Trophoblast cell (in vitro differentiated cells and primary cell): ENCODE results near the gene UTY.

ENCODE experiments used
- DNase-seq, 2 donors: peaks; one replicate each; pipeline ENCODE4 v3.0.0-alpha.2; 2016
- H2AFZ ChIP-seq: 2 replicates; pipeline ENCODE4 v1.6.1; 2013; ENCODE audit warnings: low read length, moderate library complexity, mild to moderate bottlenecking; ENCODE audit not compliant: insufficient read depth, poor library complexity
- H2AK5ac ChIP-seq: 2 replicates; pipeline ENCODE4 v1.6.1; 2013; ENCODE audit warnings: mild to moderate bottlenecking, low read length
- H2BK120ac ChIP-seq: 2 replicates; pipeline ENCODE4 v1.6.1; 2013; ENCODE audit warnings: low read length, mild to moderate bottlenecking, moderate library complexity; ENCODE audit not compliant: insufficient read depth, poor library complexity
- H2BK12ac ChIP-seq: 2 replicates; pipeline ENCODE4 v1.6.1; 2013; ENCODE audit warnings: mild to moderate bottlenecking, low read length, moderate library complexity
- H2BK5ac ChIP-seq: 2 replicates; pipeline ENCODE4 v1.6.1; 2013; ENCODE audit warnings: low read length, low read depth, moderate library complexity, mild to moderate bottlenecking; ENCODE audit not compliant: poor library complexity
- H3K14ac ChIP-seq: 2 replicates; pipeline ENCODE4 v1.6.1; 2013; ENCODE audit warnings: mild to moderate bottlenecking, low read length
- H3K18ac ChIP-seq: 2 replicates; pipeline ENCODE4 v1.6.1; 2013; ENCODE audit warnings: mild to moderate bottlenecking, low read length
- H3K23ac ChIP-seq: 2 replicates; pipeline ENCODE4 v1.6.1; 2013; ENCODE audit warnings: low read length
- H3K27ac ChIP-seq: 2 replicates; pipeline ENCODE4 v1.5.1; 2013; ENCODE audit warnings: low read depth, mild to moderate bottlenecking, inconsistent platforms, low read length, moderate library complexity
- H3K27me3 ChIP-seq: 2 replicates; pipeline ENCODE4 v1.6.1; 2013; ENCODE audit warnings: inconsistent platforms, mild to moderate bottlenecking, low read length, moderate library complexity; ENCODE audit not compliant: insufficient read depth
- H3K36me3 ChIP-seq, 2 experiments: 1 replicate in 1 of 2; 2 replicates in 1 of 2; pipeline ENCODE4 v1.6.1; 2013; ENCODE audit warnings: low read length in 2 of 2, mild to moderate bottlenecking in 2 of 2, moderate library complexity in 1 of 2; ENCODE audit not compliant: insufficient read depth in 2 of 2, control insufficient read depth in 1 of 2
- H3K4ac ChIP-seq: 2 replicates; pipeline ENCODE4 v1.6.1; 2013; ENCODE audit warnings: low read depth, mild to moderate bottlenecking, low read length, moderate library complexity
- H3K4me1 ChIP-seq, 2 experiments: 1 replicate in 1 of 2; 2 replicates in 1 of 2; pipeline ENCODE4 v1.6.1; 2013; ENCODE audit warnings: low read length in 2 of 2, mild to moderate bottlenecking in 2 of 2, moderate library complexity in 1 of 2; ENCODE audit not compliant: insufficient read depth in 2 of 2, control insufficient read depth in 1 of 2
- H3K4me2 ChIP-seq: 2 replicates; pipeline ENCODE4 v1.6.1; 2013; ENCODE audit warnings: inconsistent platforms, mild to moderate bottlenecking, low read length, moderate library complexity
- H3K4me3 ChIP-seq: 2 replicates; pipeline ENCODE4 v1.5.1; 2013; ENCODE audit warnings: mild to moderate bottlenecking, low read depth, low read length, inconsistent platforms
- H3K79me1 ChIP-seq: one replicate; pipeline ENCODE4 v1.6.1; 2013; ENCODE audit warnings: low read length
- H3K79me2 ChIP-seq: 2 replicates; pipeline ENCODE4 v1.6.1; 2013; ENCODE audit warnings: low read length, mild to moderate bottlenecking; ENCODE audit not compliant: control insufficient read depth, insufficient read depth, poor library complexity
- H3K9ac ChIP-seq: 2 replicates; pipeline ENCODE4 v1.6.1; 2013; ENCODE audit warnings: mild to moderate bottlenecking, low read length
- H3K9me3 ChIP-seq: 2 replicates; pipeline ENCODE4 v1.6.1; 2013; ENCODE audit warnings: low read depth, mild to moderate bottlenecking, control low read depth, inconsistent platforms, low read length; ENCODE audit not compliant: insufficient read depth
- H4K12ac ChIP-seq: 2 replicates; pipeline ENCODE4 v1.6.1; 2013; ENCODE audit warnings: low read depth, mild to moderate bottlenecking, low read length, moderate library complexity
- H4K8ac ChIP-seq: 2 replicates; pipeline ENCODE4 v1.6.1; 2013; ENCODE audit warnings: low read depth, mild to moderate bottlenecking, low read length, moderate library complexity
- H4K91ac ChIP-seq: one replicate; pipeline ENCODE4 v1.6.1; 2013; ENCODE audit warnings: low read depth, mild to moderate bottlenecking, low read length, moderate library complexity
- WGBS: extraction: QIAGEN DNeasy Blood & Tissue Kit; methylation state at CpG from one replicate; pipeline ENCODE4 v1.1.7; 2013; ENCODE audit warnings: missing lambda C conversion rate; ENCODE audit not compliant: insufficient read length, insufficient coverage; ENCODE audit errors: extremely low coverage; 5-methylcytosine and 5-hydroxymethylcytosine counted together

Gene UTY

DNA sequence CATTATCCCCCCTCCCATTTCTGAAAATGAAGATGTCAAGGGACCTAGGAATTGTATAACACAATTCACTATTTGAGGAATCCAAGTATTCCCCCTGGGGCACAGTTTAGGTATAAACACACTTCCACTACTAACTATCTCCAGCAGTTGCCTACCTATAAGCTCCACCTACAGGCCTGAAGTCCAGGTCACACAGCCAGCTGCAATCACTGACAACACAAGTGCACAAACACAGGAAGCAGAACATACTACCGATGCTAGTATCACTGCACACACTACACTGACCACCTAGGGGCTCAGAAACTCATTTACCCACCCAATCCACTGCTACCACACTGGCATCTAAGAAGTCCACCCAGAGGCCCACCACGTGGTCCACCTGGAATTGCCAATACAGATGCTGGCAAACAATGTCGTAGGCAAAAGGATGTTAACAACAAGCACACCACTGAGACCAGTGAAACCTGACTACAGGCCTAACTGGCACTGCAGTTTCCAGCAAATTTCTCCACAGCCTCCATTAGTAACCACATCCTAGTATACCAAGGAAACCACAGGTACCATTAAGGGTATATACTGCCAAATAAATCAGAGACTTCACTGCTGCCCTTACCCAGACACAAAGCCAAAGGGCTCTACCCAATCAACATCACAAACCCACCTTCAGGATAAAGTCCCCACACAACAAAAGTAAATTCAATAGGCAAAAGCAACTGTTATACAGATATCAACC lies 47.4 kb downstream of the UTY start:
- WGBS: no CpG with 5 or more reads among the region's 3 CpGs
- H3K18ac ChIP-seq: no peak overlapping the region
- no peak overlapping the region for H3K23ac ChIP-seq
- H3K27ac ChIP-seq: peak overlapping the region; percentile 22
- H2BK120ac ChIP-seq: no peak overlapping the region
- H4K8ac ChIP-seq: no peak overlapping the region
- no peak overlapping the region for H3K9ac ChIP-seq
- no peak overlapping the region for H3K4ac ChIP-seq
- peaks cover 9 to 18% of the 10 kb centered on the region in 2 experiments for H3K4me1 ChIP-seq
- H3K27me3 ChIP-seq: no peaks in the 10 kb centered on the region
- H3K4me3 ChIP-seq: no peak overlapping the region
- H2BK12ac ChIP-seq: no peak overlapping the region
- no peak overlapping the region for H4K12ac ChIP-seq
- H3K36me3 ChIP-seq: peaks cover 0 to 3% of the 10 kb centered on the region in 2 experiments
- H3K14ac ChIP-seq: no peak overlapping the region
- no peak overlapping the region for H2AK5ac ChIP-seq
- peaks cover 4% of the 10 kb centered on the region for H3K79me2 ChIP-seq
- no peak overlapping the region for H3K4me2 ChIP-seq
- no peaks in the 10 kb centered on the region for H3K9me3 ChIP-seq
- H2BK5ac ChIP-seq: no peak overlapping the region
- DNase-seq: peak in 1 of 2 donors; percentile 40
- peaks cover 12% of the 10 kb centered on the region for H3K79me1 ChIP-seq
- H2AFZ ChIP-seq: no peak overlapping the region
- peak overlapping the region; percentile 1 for H4K91ac ChIP-seq

DNA sequence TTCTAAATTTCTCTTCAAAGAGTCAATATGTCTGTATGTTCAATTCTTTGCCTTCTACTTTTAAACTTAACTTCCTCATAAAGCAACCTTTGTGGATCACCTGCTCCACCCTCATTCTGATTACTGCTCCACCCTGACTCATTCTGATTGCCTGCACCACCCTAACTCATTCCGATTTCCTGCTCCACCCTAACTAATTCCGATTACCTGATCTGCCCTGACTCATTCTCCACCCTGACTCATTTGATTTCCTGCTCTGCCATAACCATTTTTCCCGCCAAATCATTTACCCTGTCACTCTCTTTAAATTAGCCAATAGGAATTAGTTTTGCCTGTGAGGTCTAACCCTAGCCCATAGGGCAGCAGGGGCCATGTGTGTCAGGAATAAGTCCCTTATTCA lies 50.3 kb downstream of the UTY start:
- Histone ChIP-seq H4K12ac (no peak overlapping the region), H3K14ac (no peak overlapping the region), H2AFZ (no peak overlapping the region), H3K36me3 (peaks cover 0 to 3% of the 10 kb centered on the region in 2 experiments), H3K4me1 (peaks cover 0 to 7% of the 10 kb centered on the region in 2 experiments), H2BK12ac (no peak overlapping the region), H3K9ac (no peak overlapping the region), H2BK5ac (no peak overlapping the region), H4K8ac (no peak overlapping the region), H3K27ac (no peak overlapping the region), H2AK5ac (no peak overlapping the region), H4K91ac (no peak overlapping the region), H3K4ac (no peak overlapping the region), H3K18ac (no peak overlapping the region), H3K79me1 (peaks cover 2% of the 10 kb centered on the region), H3K23ac (no peak overlapping the region), H2BK120ac (no peak overlapping the region), H3K9me3 (no peaks in the 10 kb centered on the region), H3K79me2 (no peaks in the 10 kb centered on the region), H3K4me2 (no peak overlapping the region), H3K4me3 (no peak overlapping the region), H3K27me3 (no peaks in the 10 kb centered on the region)
- no CpG with 5 or more reads among the region's 3 CpGs for WGBS
- DNase-seq: no peak

DNA sequence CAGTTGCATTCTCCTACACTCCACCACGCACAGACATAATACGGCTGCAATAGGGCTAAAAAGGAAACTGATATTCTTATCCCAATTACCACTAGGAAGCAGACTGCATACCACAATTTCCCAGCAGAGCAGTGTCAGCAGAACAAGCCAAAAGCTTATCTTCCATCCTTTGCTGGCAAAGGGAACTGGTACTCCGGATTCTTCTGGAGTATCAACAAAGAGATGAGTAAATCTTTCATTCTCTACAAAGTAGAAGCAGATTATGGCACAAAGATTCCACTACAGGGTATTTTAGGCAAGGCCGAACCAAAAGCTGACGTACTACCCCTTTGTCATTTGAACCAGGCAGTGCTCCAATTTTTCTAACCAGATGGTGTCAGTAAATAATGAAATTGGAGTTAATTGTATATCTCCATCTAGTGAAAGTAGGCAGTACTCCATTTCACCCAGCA lies 56.5 kb downstream of the UTY start:
- no peaks in the 10 kb centered on the region for H3K9me3 ChIP-seq
- H3K4me3 ChIP-seq: no peak overlapping the region
- no peak overlapping the region for H2AK5ac ChIP-seq
- H2BK5ac ChIP-seq: no peak overlapping the region
- H3K27me3 ChIP-seq: no peaks in the 10 kb centered on the region
- H3K4me2 ChIP-seq: no peak overlapping the region
- no peaks in the 10 kb centered on the region for H3K79me2 ChIP-seq
- H4K91ac ChIP-seq: no peak overlapping the region
- no CpG with 5 or more reads among the region's 5 CpGs for WGBS
- no peak overlapping the region for H3K4ac ChIP-seq
- H3K23ac ChIP-seq: no peak overlapping the region
- no peak overlapping the region for H4K12ac ChIP-seq
- no peaks in the 10 kb centered on the region for H3K36me3 ChIP-seq
- H3K79me1 ChIP-seq: no peaks in the 10 kb centered on the region
- no peak overlapping the region for H2AFZ ChIP-seq
- no peak overlapping the region for H3K9ac ChIP-seq
- no peaks in the 10 kb centered on the region for H3K4me1 ChIP-seq
- DNase-seq: no peak
- no peak overlapping the region for H3K14ac ChIP-seq
- H2BK12ac ChIP-seq: no peak overlapping the region
- no peak overlapping the region for H4K8ac ChIP-seq
- H3K27ac ChIP-seq: no peak overlapping the region
- H2BK120ac ChIP-seq: no peak overlapping the region
- no peak overlapping the region for H3K18ac ChIP-seq

DNA sequence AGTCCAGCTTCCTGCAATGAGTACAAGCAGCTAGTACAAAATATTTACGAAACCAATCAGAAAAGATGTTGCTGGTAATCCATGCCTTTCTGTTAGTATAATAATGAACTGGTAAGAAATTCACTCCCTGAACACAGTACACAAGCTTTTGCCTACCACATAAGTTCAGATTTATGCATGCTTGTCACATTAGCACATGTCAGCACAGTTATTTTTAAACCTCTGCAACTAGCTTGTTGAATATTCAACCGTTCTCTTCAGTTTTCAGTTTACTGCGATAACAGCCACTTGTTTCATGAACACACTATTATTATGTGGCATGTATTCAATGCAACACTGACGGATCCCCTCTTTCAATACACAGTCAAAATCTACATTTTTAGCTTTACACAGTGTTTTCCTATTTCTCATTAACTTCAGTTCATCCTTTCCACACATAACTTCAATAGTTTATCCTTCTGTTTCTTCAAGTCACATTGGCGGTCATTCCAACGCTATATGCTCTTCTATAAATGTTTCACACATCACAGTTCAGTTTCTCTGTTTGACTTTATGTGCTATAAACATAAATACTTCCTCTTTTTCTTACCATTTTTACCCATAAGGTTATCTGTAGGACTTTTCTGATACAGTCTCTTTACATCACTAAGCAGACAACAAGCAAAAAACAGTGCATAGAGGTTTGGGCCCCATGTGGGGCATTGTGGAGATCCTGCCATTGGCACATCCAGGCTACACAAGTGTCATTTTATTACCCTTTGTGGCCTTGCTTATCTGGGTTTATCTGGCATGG lies 62.8 kb downstream of the UTY start:
- H3K27ac ChIP-seq: no peak overlapping the region
- H4K91ac ChIP-seq: no peak overlapping the region
- no peaks in the 10 kb centered on the region for H3K27me3 ChIP-seq
- H3K4me2 ChIP-seq: no peak overlapping the region
- H4K8ac ChIP-seq: no peak overlapping the region
- no peaks in the 10 kb centered on the region for H3K4me1 ChIP-seq
- no peak overlapping the region for H2BK120ac ChIP-seq
- no peak overlapping the region for H2BK12ac ChIP-seq
- no peak overlapping the region for H2AK5ac ChIP-seq
- H2BK5ac ChIP-seq: no peak overlapping the region
- H3K4me3 ChIP-seq: no peak overlapping the region
- no CpG with 5 or more reads among the region's 6 CpGs for WGBS
- H3K18ac ChIP-seq: no peak overlapping the region
- H3K79me1 ChIP-seq: no peaks in the 10 kb centered on the region
- H3K36me3 ChIP-seq: peaks cover 3 to 6% of the 10 kb centered on the region in 2 experiments
- H4K12ac ChIP-seq: no peak overlapping the region
- H3K79me2 ChIP-seq: no peaks in the 10 kb centered on the region
- no peaks in the 10 kb centered on the region for H3K9me3 ChIP-seq
- no peak for DNase-seq
- no peak overlapping the region for H3K4ac ChIP-seq
- no peak overlapping the region for H3K9ac ChIP-seq
- H2AFZ ChIP-seq: no peak overlapping the region
- no peak overlapping the region for H3K14ac ChIP-seq
- H3K23ac ChIP-seq: no peak overlapping the region
